K562 (cell line): ENCODE data around the gene MOCOS. TPM values are rescaled to one million over a fixed set of nuclear protein-coding genes. Genes with fewer than 3 reads are reported as not detected.

Experiments used
- ATF1 ChIP-seq, 2 experiments: fragments of 450-650 bp in 1 of 2; IDR thresholded peaks; 2 replicates each; pipeline ENCODE4 v1.6.1; 2016; ENCODE audit warnings: missing compliant biosample characterization in 1 of 2, missing genetic modification characterization in 1 of 2
- GATAD2B ChIP-seq: fragments of 450-650 bp; IDR thresholded peaks from 2 replicates; pipeline ENCODE4 v1.6.1; 2017; ENCODE audit warnings: mild to moderate bottlenecking, borderline replicate concordance
- KDM2B ChIP-seq: fragments of 250-450 bp; sonication (Bioruptor Pico); IDR thresholded peaks from 2 replicates; pipeline ENCODE4 v1.8.0; 2021; ENCODE audit warnings: mild to moderate bottlenecking, moderate library complexity
- MCM2 ChIP-seq: fragments of 450-650 bp; IDR thresholded peaks from 2 replicates; pipeline ENCODE4 v1.6.1; 2017; ENCODE audit warnings: low read depth, mild to moderate bottlenecking
- MTA1 ChIP-seq: fragments of 450-650 bp; IDR thresholded peaks from 2 replicates; pipeline ENCODE4 v1.6.1; 2017; ENCODE audit warnings: borderline replicate concordance
- NR1H2 ChIP-seq: sonication (generic); formaldehyde crosslinking; IDR thresholded peaks from 2 replicates; pipeline ENCODE4 v1.4.0; 2020; ENCODE audit warnings: mild to moderate bottlenecking, missing genetic modification reagents
- PHF20 ChIP-seq: fragments of 450-650 bp; IDR thresholded peaks from 2 replicates; pipeline ENCODE4 v1.6.1; 2018; ENCODE audit not compliant: partially characterized antibody
- POLR2G ChIP-seq: fragments of 200-400 bp; formaldehyde crosslinking; IDR thresholded peaks from 2 replicates; pipeline ENCODE4 v1.6.1; 2017; ENCODE audit warnings: low read depth, mild to moderate bottlenecking, antibody characterized with exemption, low read length, moderate library complexity
- POLR2H ChIP-seq: IDR thresholded peaks from 2 replicates; pipeline ENCODE4 v1.6.1; 2016; ENCODE audit warnings: missing genetic modification characterization, low read depth, mild to moderate bottlenecking, control low read depth, missing compliant biosample characterization, moderate library complexity
- ZNF316 ChIP-seq: fragments of 450-650 bp; IDR thresholded peaks from 2 replicates; pipeline ENCODE4 v1.6.1; 2016
- polyA plus RNA-seq, 8 experiments: library from polyadenylated mRNA; depleted of rRNA in 4 of 8; stranded (reverse) in 5 of 8; unstranded in 3 of 8; fragments of >200 nt; fragmentation: Nextera tagmentation in 2 of 8; fragmentation: Illumina TruSeq in 1 of 8; extraction: Ambion mirVana in 2 of 8; extraction: Trizol in 1 of 8; gene quantifications; 2 replicates each; pipeline versions ENCODE4 v1.2.1 to v1.2.3, GENCODE V29; 2011 to 2014; ENCODE audit warnings: inconsistent platforms in 1 of 8, missing spikeins in 1 of 8
- total RNA-seq, 7 experiments: library from RNA; depleted of rRNA in 6 of 7; stranded (reverse); fragments of >200 nt in 6 of 7; fragmentation: Illumina TruSeq in 2 of 7; extraction: Trizol in 2 of 7; gene quantifications; 2 replicates each; pipeline versions ENCODE4 v1.2.1 to v1.2.3, GENCODE V29; 2011 to 2021; ENCODE audit warnings: low replicate concordance in 1 of 7
- TF ChIP-seq, protein P1 (sequence below): fragments of 450-650 bp; IDR thresholded peaks from 2 replicates; pipeline ENCODE4 v1.7.1; 2018; ENCODE audit warnings: mild to moderate bottlenecking, low read depth; ENCODE audit not compliant: partially characterized antibody
- TF ChIP-seq, protein P2 (sequence below), 2 experiments: fragments of 200-800 bp in 1 of 2; sonication (Bioruptor generic) in 1 of 2; sonication (generic) in 1 of 2; formaldehyde crosslinking in 1 of 2; IDR thresholded peaks in 1 of 2; conservative IDR thresholded peaks in 1 of 2; 2 replicates each; pipeline versions ENCODE4 v1.5.0 to v1.6.1; 2016 to 2020; ENCODE audit warnings: missing compliant biosample characterization in 1 of 2, missing genetic modification characterization in 1 of 2, missing genetic modification reagents in 1 of 2

Gene MOCOS
- total and polyA plus RNA-seq, 9 of the 15 experiments (the other 6 are each of a cell fraction or from before 2014, with no cell fraction given), result 4.5 to 12.4 (median 9.1) TPM

DNA sequence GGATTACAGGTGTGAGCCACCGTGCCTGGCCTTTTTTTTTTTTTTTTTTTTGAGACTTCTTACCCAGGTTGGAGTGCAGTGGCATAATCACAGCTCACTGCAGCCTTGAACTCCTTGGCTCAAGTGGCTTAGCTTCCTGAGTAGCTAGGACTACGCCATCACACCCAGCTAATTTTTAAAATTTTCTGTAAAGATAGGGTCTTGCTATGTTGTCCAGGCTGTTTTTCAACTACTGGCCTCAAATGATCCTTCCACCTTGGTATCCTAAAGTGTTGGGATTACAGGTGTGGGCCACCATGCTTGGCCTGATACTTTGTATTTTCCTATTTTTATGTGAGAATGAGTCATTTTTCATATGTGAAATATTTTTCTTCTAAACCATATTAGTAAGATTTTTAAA is 43.9 kb upstream of the MOCOS start (continued):
- TF ChIP-seq, protein P1, sequence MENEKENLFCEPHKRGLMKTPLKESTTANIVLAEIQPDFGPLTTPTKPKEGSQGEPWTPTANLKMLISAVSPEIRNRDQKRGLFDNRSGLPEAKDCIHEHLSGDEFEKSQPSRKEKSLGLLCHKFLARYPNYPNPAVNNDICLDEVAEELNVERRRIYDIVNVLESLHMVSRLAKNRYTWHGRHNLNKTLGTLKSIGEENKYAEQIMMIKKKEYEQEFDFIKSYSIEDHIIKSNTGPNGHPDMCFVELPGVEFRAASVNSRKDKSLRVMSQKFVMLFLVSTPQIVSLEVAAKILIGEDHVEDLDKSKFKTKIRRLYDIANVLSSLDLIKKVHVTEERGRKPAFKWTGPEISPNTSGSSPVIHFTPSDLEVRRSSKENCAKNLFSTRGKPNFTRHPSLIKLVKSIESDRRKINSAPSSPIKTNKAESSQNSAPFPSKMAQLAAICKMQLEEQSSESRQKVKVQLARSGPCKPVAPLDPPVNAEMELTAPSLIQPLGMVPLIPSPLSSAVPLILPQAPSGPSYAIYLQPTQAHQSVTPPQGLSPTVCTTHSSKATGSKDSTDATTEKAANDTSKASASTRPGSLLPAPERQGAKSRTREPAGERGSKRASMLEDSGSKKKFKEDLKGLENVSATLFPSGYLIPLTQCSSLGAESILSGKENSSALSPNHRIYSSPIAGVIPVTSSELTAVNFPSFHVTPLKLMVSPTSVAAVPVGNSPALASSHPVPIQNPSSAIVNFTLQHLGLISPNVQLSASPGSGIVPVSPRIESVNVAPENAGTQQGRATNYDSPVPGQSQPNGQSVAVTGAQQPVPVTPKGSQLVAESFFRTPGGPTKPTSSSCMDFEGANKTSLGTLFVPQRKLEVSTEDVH, result no peak
- TF ChIP-seq PHF20 (no peak), KDM2B (CRISPR knock-in tag) (no peak), ZNF316 (no peak), POLR2G (no peak), MCM2 (no peak), GATAD2B (no peak), MTA1 (no peak), ATF1 (CRISPR knock-in tag; IDR thresholded peaks at IDR 0.05) (no peak), ATF1 (tag; IDR thresholded peaks at IDR 0.05) (no peak), NR1H2 (CRISPR knock-in tag) (no peak), POLR2H (no peak)
- TF ChIP-seq, protein P2, sequence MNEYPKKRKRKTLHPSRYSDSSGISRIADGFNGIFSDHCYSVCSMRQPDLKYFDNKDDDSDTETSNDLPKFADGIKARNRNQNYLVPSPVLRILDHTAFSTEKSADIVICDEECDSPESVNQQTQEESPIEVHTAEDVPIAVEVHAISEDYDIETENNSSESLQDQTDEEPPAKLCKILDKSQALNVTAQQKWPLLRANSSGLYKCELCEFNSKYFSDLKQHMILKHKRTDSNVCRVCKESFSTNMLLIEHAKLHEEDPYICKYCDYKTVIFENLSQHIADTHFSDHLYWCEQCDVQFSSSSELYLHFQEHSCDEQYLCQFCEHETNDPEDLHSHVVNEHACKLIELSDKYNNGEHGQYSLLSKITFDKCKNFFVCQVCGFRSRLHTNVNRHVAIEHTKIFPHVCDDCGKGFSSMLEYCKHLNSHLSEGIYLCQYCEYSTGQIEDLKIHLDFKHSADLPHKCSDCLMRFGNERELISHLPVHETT (CRISPR knock-in tag; conservative IDR thresholded peaks at IDR 0.05 in 1 of 2, IDR thresholded peaks at IDR 0.05 in 1 of 2), result no peak
